Neural progenitor cell (in vitro differentiated cells): ENCODE results near the gene IQSEC2.

Source experiments
- CTCF ChIP-seq: fragments of 200-600 bp; sonication (generic); IDR thresholded peaks from 2 replicates; pipeline ENCODE4 v1.5.1; 2017; ENCODE audit warnings: antibody characterized with exemption, mild to moderate bottlenecking
- EZH2 ChIP-seq: fragments of 200-600 bp; sonication (generic); IDR thresholded peaks from 2 replicates; pipeline ENCODE4 v1.6.1; 2017; ENCODE audit warnings: antibody characterized with exemption, mild to moderate bottlenecking, moderate library complexity

DNA sequence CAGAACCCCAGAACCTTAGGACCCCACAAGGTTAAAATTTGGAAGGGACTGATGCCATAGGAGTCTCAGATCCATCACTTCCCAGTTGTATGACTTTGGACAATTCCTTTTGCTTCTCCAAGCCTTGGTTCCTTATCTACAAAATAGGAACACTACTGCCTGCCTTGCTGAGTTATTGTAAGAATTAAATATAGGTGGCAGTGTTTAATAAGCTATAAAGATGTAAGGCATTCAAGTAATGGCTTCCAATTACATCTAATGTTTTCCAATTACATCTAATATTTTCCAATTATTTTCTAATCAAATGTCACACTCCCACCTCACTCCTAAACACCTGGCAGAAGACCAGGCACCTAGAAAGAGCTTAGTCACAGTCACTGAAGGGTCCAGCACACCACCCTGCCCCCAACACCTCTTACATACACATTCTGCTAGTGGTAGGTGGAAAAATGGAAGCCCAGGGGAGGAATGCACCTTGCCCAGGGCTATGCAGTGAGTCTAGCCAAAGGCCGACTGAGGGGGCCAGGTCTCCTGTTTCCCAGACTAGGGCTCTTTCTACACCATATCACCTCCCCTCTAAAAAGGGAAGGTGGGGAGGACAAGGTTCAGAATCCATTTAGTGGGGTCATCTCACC is 31.9 kb downstream of the IQSEC2 start:
- TF ChIP-seq CTCF (no peak), EZH2 (no peak)
